Posterior cingulate gyrus (tissue), 11 donors: Measurements from ENCODE around the gene PTPRK.
"Not testable (repeated sequence)": the region's sequence is repeated elsewhere in the genome, so short reads cannot be mapped to it uniquely, and the experiment has no call there.

Source experiments
- DNase-seq, 10 donors: peaks; one replicate each; pipeline versions ENCODE4 v3.0.0 to v3.0.0-alpha.2; 2020 to 2021; ENCODE audit warnings: mixed read lengths in 3 of 10
- intact Hi-C: fragments of 100-400 bp; cut with DNase I; formaldehyde crosslinking; loops from one replicate; pipeline ENCODE4 v1.15.1; 2023

The PTPRK gene

GRCh38 chr6:128456510-128457230 lies 63.7 kb downstream of the PTPRK start:
- intact Hi-C loops = no loop called here
- no peak for DNase-seq

GRCh38 chr6:128455959-128456358 lies 64.4 kb downstream of the PTPRK start:
- intact Hi-C loops = no loop called here
- no peak for DNase-seq

DNA sequence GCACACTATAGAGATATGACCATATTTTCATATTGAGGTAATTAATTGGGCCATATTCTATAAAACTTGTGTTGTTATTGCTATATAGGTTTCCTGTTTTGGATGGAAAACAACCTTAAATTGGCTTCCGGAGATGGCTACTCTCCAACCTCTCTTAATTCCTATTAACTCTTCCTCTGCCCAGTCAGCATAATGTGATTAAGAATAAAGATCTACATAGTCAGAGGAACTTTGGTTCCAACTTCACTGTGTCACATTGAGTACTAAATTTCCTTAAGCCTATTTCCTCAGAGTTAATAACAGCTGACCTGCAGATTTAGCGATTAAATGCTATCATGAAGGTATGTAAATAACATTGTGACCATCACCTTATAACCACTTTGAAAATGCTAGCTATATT lies 67.7 kb downstream of the PTPRK start:
- intact Hi-C loops = no loop called here
- DNase-seq = no peak

- intact Hi-C loops = no loop called here
- DNase-seq = no peak
Observed at GRCh38 chr6:128446497-128446896, 73.9 kb downstream of the PTPRK start.

- intact Hi-C loops = no loop called here
- DNase-seq = no peak
Observed at GRCh38 chr6:128443553-128443952, 76.8 kb downstream of the PTPRK start.

- no peak for DNase-seq
- intact Hi-C loops = no loop called here
Observed at GRCh38 chr6:128439627-128440026, 80.8 kb downstream of the PTPRK start.

DNA sequence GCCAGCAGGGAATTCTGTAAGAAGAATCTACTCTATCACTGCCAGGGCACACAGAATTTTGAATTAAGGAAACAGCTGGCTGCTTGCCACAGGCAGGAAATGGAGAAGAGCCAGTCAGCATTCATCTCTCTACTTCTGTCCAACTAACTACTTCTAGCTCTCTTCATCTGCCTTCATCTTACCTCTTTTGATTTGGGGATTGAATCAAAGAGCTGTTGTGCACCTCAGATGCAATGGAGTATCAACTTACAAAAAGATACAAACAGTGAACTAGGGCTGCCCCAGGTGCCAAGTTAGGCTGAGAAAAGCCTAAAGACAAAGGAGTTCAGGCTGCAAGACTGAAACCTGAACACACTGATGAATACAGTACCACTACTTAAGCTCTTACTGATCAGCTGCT lies 82.0 kb downstream of the PTPRK start:
- intact Hi-C loops = no loop called here
- peak in 3 of 10 donors; percentile 30 to 49 (median 38) for DNase-seq

GRCh38 chr6:128437685-128438084 lies 82.7 kb downstream of the PTPRK start:
- DNase-seq = no peak
- intact Hi-C loops = no loop called here

- intact Hi-C loops, DNase-seq: not testable (repeated sequence)
Observed at GRCh38 chr6:128434752-128435151, 85.6 kb downstream of the PTPRK start.

- no peak for DNase-seq
- intact Hi-C loops = no loop called here
Observed at GRCh38 chr6:128432394-128432793, 88.0 kb downstream of the PTPRK start.

- DNase-seq = no peak
- intact Hi-C loops = no loop called here
Observed at GRCh38 chr6:128427139-128427538, 93.3 kb downstream of the PTPRK start.

GRCh38 chr6:128425856-128426255 lies 94.5 kb downstream of the PTPRK start:
- intact Hi-C loops = no loop called here
- DNase-seq = no peak

GRCh38 chr6:128422871-128423270 lies 97.5 kb downstream of the PTPRK start:
- DNase-seq = no peak
- intact Hi-C loops = no loop called here

GRCh38 chr6:128422200-128422599 lies 98.2 kb downstream of the PTPRK start:
- intact Hi-C loops = no loop called here
- DNase-seq = no peak

DNA sequence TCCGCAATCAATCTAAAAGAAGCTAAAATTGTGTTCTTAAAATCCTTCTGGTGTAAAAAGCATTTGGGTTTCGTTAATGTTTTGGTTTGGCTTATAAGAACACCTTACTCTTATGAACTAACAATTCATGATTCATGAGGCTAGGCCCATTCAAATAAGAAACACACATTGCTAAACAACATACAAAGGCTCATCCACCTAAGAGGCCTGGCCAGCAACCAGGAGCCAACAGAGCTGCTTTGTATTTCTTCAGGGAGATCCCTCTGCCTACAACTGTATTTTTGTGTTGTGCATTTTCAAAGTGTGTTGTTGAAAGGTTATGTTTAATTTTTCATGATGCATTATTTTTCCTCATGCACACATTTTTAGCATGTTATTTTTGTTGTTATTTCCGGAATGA lies 98.6 kb downstream of the PTPRK start:
- intact Hi-C loops = no loop called here
- DNase-seq = peak in 2 of 10 donors; percentile 25 to 40

DNA sequence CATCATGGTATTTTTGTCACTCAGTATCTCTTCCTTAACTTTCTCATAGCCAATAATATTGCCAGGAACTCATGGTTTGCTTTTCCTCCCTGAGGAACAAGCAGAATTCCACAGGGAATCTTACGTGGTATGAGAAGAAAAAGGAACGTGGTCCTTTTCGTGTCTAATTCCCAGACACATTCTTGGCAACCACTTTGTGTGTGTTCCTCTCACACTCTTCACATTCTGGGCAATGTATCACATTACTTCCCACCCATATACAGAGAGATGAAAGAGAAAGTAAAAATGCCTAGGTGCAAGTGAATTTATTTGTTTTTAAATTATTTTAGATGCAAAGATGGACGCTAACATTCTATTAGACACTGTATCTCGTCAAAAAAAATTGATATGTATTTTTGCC lies 102.7 kb downstream of the PTPRK start:
- intact Hi-C loops = no loop called here
- no peak for DNase-seq

- DNase-seq = no peak
- intact Hi-C loops = no loop called here
Observed at GRCh38 chr6:128415387-128415786, 105.0 kb downstream of the PTPRK start.

DNA sequence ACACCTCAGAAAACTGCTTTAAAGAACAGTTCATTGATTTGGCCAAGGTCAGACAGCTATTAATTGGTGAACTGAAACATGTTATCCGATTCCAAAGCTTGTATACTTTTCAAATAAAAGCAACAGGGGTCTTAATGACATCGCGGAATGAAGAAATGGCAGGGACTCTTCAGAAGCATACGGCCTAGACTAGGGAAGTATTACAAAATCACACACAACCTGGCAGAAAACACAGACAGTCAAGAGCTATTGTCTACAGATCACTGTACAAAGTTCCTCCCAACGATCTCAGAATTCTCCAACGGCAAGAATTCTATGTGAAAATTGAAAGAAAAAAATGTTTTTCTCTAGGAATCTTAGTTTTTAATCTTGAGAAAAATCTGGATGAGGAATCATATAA lies 105.5 kb downstream of the PTPRK start:
- DNase-seq = no peak
- intact Hi-C loops = no loop called here

GRCh38 chr6:128413291-128413690 lies 107.1 kb downstream of the PTPRK start:
- intact Hi-C loops = no loop called here
- no peak for DNase-seq

DNA sequence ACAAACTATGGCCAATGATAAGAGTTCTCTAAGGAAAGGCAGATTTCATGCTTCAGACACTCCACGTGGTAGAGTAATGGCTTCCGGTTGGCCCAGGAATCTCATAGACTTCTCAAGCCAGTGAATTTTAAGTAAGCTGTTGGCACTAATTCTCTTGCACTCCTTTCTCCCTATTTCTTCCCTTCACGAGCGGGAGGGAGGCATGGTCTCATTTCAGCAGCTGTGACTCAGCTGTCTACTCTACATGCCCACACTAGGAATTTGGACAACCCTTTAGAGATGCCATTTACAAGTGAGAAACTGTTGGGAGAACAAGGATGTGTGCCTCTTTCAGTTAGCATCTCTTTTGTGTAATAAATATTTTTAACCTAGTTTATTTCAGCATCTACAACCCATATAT lies 107.7 kb downstream of the PTPRK start:
- intact Hi-C loops = no loop called here
- DNase-seq = peak in 2 of 10 donors; percentile 24 to 64

DNA sequence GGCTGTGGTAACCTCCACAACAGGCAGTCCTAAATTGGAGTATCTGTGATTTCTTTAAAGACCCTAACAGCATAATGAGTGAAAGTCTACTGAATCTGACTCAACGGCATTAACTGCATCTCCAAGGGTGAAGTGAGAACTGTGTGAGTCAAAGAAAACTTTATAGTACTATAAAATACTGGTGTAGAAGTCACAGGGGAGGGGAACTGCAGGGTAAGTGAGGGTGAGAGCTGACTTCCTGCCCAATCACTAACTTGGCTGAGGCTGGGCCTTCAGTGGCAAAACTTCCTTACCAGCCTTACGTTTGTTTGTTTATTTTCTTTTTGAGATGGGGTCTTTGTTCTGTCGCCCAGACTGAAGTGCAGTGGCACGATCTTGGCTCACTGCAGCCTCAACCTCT lies 109.8 kb downstream of the PTPRK start:
- no peak for DNase-seq
- intact Hi-C loops = no loop called here

DNA sequence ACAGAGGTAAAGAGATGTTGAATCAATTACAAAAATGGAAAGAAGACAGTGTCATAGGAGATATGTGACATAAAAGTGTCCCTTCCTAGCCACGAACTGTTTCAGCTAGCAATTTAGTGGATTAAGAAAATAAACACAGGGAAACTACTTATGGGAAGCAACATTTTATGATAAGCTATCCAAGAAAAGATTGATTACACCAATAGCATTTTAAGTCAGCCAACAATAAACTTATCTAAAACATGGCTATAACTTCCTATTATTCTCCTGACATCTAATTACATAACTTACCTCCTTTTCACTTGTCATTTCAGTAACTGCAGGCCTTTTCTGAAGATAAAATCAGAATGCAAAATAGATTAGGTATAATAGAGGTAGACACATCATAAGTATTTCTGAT lies 111.4 kb downstream of the PTPRK start:
- no peak for DNase-seq
- intact Hi-C loops = no loop called here

GRCh38 chr6:128406453-128406852 lies 113.9 kb downstream of the PTPRK start:
- intact Hi-C loops = no loop called here
- DNase-seq = no peak
